Uterus (tissue), 2 donors: ENCODE results near the gene ACTL8.

Source experiments
- POLR2A ChIP-seq, 2 donors: fragments of 450-650 bp; IDR thresholded peaks; one replicate each; pipeline ENCODE4 v1.6.1; 2016; ENCODE audit warnings: antibody characterized with exemption in 2 of 2, mild to moderate bottlenecking in 1 of 2, moderate library complexity in 1 of 2
- TF ChIP-seq, protein P1 (sequence below), 4 experiments: fragments of 200-600 bp in 2 of 4; fragments of 450-650 bp in 2 of 4; sonication (generic) in 2 of 4; IDR thresholded peaks; one replicate each; pipeline ENCODE4 v1.5.1; 2016 to 2019; ENCODE audit warnings: antibody characterized with exemption in 4 of 4, mild to moderate bottlenecking in 2 of 4, moderate library complexity in 1 of 4

DNA sequence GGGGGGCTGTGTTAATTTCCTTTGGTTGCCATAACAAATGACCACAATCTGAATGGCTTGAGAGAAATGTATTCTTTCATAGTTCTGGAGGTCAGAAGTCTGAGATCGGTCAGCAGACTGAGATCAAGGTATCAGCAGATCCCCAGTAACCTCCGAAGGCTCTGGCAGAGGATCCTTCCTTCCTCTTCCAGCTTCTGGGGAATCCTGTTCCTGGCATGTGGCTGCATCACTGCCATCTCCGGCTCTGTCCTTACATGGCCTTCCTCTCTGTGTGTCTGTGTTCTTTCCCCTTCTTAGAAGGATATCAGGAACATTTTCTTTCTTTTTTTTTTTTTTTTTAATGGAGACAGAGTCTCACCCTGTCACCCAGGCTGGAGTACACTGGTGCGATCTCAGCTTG lies 25.8 kb downstream of the ACTL8 start:
- TF ChIP-seq, protein P1, sequence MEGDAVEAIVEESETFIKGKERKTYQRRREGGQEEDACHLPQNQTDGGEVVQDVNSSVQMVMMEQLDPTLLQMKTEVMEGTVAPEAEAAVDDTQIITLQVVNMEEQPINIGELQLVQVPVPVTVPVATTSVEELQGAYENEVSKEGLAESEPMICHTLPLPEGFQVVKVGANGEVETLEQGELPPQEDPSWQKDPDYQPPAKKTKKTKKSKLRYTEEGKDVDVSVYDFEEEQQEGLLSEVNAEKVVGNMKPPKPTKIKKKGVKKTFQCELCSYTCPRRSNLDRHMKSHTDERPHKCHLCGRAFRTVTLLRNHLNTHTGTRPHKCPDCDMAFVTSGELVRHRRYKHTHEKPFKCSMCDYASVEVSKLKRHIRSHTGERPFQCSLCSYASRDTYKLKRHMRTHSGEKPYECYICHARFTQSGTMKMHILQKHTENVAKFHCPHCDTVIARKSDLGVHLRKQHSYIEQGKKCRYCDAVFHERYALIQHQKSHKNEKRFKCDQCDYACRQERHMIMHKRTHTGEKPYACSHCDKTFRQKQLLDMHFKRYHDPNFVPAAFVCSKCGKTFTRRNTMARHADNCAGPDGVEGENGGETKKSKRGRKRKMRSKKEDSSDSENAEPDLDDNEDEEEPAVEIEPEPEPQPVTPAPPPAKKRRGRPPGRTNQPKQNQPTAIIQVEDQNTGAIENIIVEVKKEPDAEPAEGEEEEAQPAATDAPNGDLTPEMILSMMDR (IDR thresholded peaks at IDR 0.05): no peak
- TF ChIP-seq POLR2A (IDR thresholded peaks at IDR 0.05): no peak
